IMR-90 (cell line): ENCODE data around the gene LRIT1. TPM values are rescaled to one million over a fixed set of nuclear protein-coding genes. Genes with fewer than 3 reads are reported as not detected.

Experiments used
- ATAC-seq: fragments of 200-7000 bp; cut with Tn5 transposase; 2 replicates; pipeline ENCODE4 v1.9.1; 2020; ENCODE audit warnings: low read depth, mild to moderate bottlenecking, moderate library complexity
- BruUV-seq: library from RNA; stranded (reverse); fragments of 400-500 nt; replicated peaks from 2 replicates; lab custom pipeline; 2021; lab: Mats Ljungman, UMichigan
- CTCF ChIA-PET: fragments of 300-600 bp; formaldehyde crosslinking; extraction: SDS; loops from one replicate; lab custom pipeline; 2021; ENCODE audit warnings: antibody characterized with exemption; lab: Yijun Ruan, JAX
- POLR2A ChIA-PET: fragments of 300-600 bp; sonication (Branson Sonifier 250); formaldehyde crosslinking; loops from one replicate; lab custom pipeline; 2022; ENCODE audit warnings: antibody characterized with exemption; ENCODE audit not compliant: unreplicated experiment; lab: Charles Lee
- DNase-seq: peaks from one replicate; pipeline ENCODE4 v3.0.0; 2013
- H2AFZ ChIP-seq: replicated peaks from 2 replicates; pipeline ENCODE3; 2013; ENCODE audit warnings: low read length, mild to moderate bottlenecking; ENCODE audit not compliant: poor library complexity
- H2AK5ac ChIP-seq: 2 replicates; pipeline ENCODE4 v1.6.1; 2013; ENCODE audit warnings: low read depth, low read length, inconsistent platforms
- H2AK9ac ChIP-seq: replicated peaks from 2 replicates; pipeline ENCODE3; 2013; ENCODE audit warnings: mild to moderate bottlenecking, low read depth, low read length, moderate library complexity; ENCODE audit not compliant: poor library complexity
- H2BK120ac ChIP-seq: 2 replicates; pipeline ENCODE4 v1.6.1; 2013; ENCODE audit warnings: low read depth, low read length, inconsistent platforms
- H2BK15ac ChIP-seq: 3 replicates; pipeline ENCODE4 v1.6.1; 2013; ENCODE audit warnings: low read depth, low read length, inconsistent platforms
- H2BK20ac ChIP-seq: 2 replicates; pipeline ENCODE4 v1.6.1; 2013; ENCODE audit warnings: low read depth, mild to moderate bottlenecking, inconsistent platforms, low read length, moderate library complexity
- H2BK5ac ChIP-seq: 2 replicates; pipeline ENCODE4 v1.6.1; 2013; ENCODE audit warnings: mild to moderate bottlenecking, low read depth, low read length, inconsistent platforms; ENCODE audit not compliant: poor library complexity, severe bottlenecking
- H3K14ac ChIP-seq: replicated peaks from 2 replicates; pipeline ENCODE4 v1.6.1; 2013; ENCODE audit warnings: low read depth, low read length, inconsistent platforms
- H3K18ac ChIP-seq: 2 replicates; pipeline ENCODE4 v1.6.1; 2013; ENCODE audit warnings: low read depth, low read length, control low read depth
- H3K23ac ChIP-seq: 2 replicates; pipeline ENCODE4 v1.6.1; 2013; ENCODE audit warnings: low read depth, low read length, inconsistent platforms
- H3K27ac ChIP-seq: 2 replicates; pipeline ENCODE4 v1.5.1; 2013; ENCODE audit warnings: mild to moderate bottlenecking, control low read depth, low read length; ENCODE audit not compliant: insufficient read depth
- H3K27me3 ChIP-seq: 2 replicates; pipeline ENCODE4 v1.6.1; 2013; ENCODE audit warnings: low read length; ENCODE audit not compliant: control insufficient read depth, insufficient read depth
- H3K36me3 ChIP-seq: 2 replicates; pipeline ENCODE4 v1.6.1; 2013; ENCODE audit warnings: low read length, mixed read lengths; ENCODE audit not compliant: control insufficient read depth, insufficient read depth
- H3K4ac ChIP-seq: 2 replicates; pipeline ENCODE4 v1.6.1; 2013; ENCODE audit warnings: low read depth, low read length, inconsistent platforms
- H3K4me1 ChIP-seq: 2 replicates; pipeline ENCODE4 v1.6.1; 2013; ENCODE audit warnings: low read length, mixed read lengths; ENCODE audit not compliant: control insufficient read depth, insufficient read depth
- H3K4me2 ChIP-seq: 2 replicates; pipeline ENCODE4 v1.6.1; 2013; ENCODE audit warnings: low read depth, mild to moderate bottlenecking, control low read depth, low read length, moderate library complexity
- H3K4me3 ChIP-seq: 2 replicates; pipeline ENCODE4 v1.5.1; 2013; ENCODE audit warnings: low read depth, mild to moderate bottlenecking, control low read depth, low read length, moderate library complexity; ENCODE audit not compliant: insufficient read depth
- H3K56ac ChIP-seq: 2 replicates; pipeline ENCODE4 v1.6.1; 2013; ENCODE audit warnings: low read length, inconsistent platforms; ENCODE audit not compliant: insufficient read depth; ENCODE audit errors: extremely low read depth
- H3K79me1 ChIP-seq, 2 experiments: 2 replicates each; pipeline ENCODE4 v1.6.1; 2013; ENCODE audit warnings: low read length in 2 of 2, inconsistent platforms in 1 of 2, low read depth in 1 of 2
- H3K9ac ChIP-seq: 2 replicates; pipeline ENCODE4 v1.6.1; 2013; ENCODE audit warnings: low read depth, low read length, control low read depth
- H3K9me1 ChIP-seq: 2 replicates; pipeline ENCODE4 v1.6.1; 2013; ENCODE audit warnings: low read length, inconsistent platforms; ENCODE audit not compliant: insufficient read depth
- H3K9me3 ChIP-seq: 2 replicates; pipeline ENCODE4 v1.6.1; 2013; ENCODE audit warnings: low read length; ENCODE audit not compliant: control insufficient read depth, insufficient read depth
- H4K20me1 ChIP-seq: 2 replicates; pipeline ENCODE4 v1.6.1; 2013; ENCODE audit warnings: low read length, inconsistent platforms; ENCODE audit not compliant: insufficient read depth
- H4K5ac ChIP-seq: 2 replicates; pipeline ENCODE4 v1.6.1; 2013; ENCODE audit warnings: mild to moderate bottlenecking, low read depth, low read length, control low read depth
- H4K8ac ChIP-seq, 2 experiments: 2 replicates each; pipeline ENCODE4 v1.6.1; 2013; ENCODE audit warnings: low read depth in 2 of 2, low read length in 2 of 2, control low read depth in 1 of 2, inconsistent platforms in 1 of 2
- H4K91ac ChIP-seq: 2 replicates; pipeline ENCODE4 v1.6.1; 2013; ENCODE audit warnings: low read depth, low read length, inconsistent platforms; ENCODE audit not compliant: insufficient read depth
- CEBPB ChIP-seq: IDR thresholded peaks from 2 replicates; pipeline ENCODE4 v1.6.1; 2012; ENCODE audit warnings: low read depth, low read length, improper control_type of control experiment
- CTCF ChIP-seq: conservative IDR thresholded peaks from 2 replicates; pipeline ENCODE4 v1.5.1; 2012; ENCODE audit warnings: mild to moderate bottlenecking, low read depth, low read length, improper control_type of control experiment
- MAFK ChIP-seq: IDR thresholded peaks from 2 replicates; pipeline ENCODE4 v1.6.1; 2012; ENCODE audit warnings: low read depth, low read length, improper control_type of control experiment
- MXI1 ChIP-seq: IDR thresholded peaks from 2 replicates; pipeline ENCODE4 v1.6.1; 2012; ENCODE audit warnings: low read depth, mild to moderate bottlenecking, low read length, moderate library complexity, borderline replicate concordance
- POLR2A ChIP-seq: IDR thresholded peaks from 2 replicates; pipeline ENCODE4 v1.6.1; 2012; ENCODE audit warnings: mild to moderate bottlenecking, low read depth, low read length
- RCOR1 ChIP-seq: IDR thresholded peaks from 2 replicates; pipeline ENCODE4 v1.6.1; 2012; ENCODE audit warnings: mild to moderate bottlenecking, low read length, improper control_type of control experiment; ENCODE audit not compliant: insufficient replicate concordance
- RFX5 ChIP-seq: IDR thresholded peaks from 2 replicates; pipeline ENCODE4 v1.8.0; 2012; ENCODE audit warnings: low read depth, mild to moderate bottlenecking, low read length, moderate library complexity
- SMC3 ChIP-seq: fragments of 150-350 bp; IDR thresholded peaks from 2 replicates; pipeline ENCODE4 v1.6.1; 2016; ENCODE audit warnings: low read depth, mild to moderate bottlenecking, antibody characterized with exemption, low read length, moderate library complexity
- USF2 ChIP-seq: fragments of 150-350 bp; IDR thresholded peaks from 2 replicates; pipeline ENCODE4 v1.6.1; 2017; ENCODE audit warnings: mild to moderate bottlenecking, antibody characterized with exemption, low read length, low read depth
- WGBS, 2 experiments: methylation state at CpG; one replicate each; pipeline versions ENCODE4 v1.1.5 to v1.1.7; 2013; ENCODE audit warnings: missing lambda C conversion rate in 2 of 2; ENCODE audit not compliant: insufficient read length in 1 of 2; ENCODE audit errors: extremely low coverage in 2 of 2; 5-methylcytosine and 5-hydroxymethylcytosine counted together
- dilution Hi-C: fragments of 300-500 bp; cut with HindIII; formaldehyde crosslinking; loops from one replicate; pipeline ENCODE4 v1.14.3; 2018; ENCODE audit warnings: low sequenced_read_pairs; ENCODE audit not compliant: unreplicated experiment
- in situ Hi-C: fragments of 300-500 bp; cut with MboI; formaldehyde crosslinking; loops from 3 replicates; pipeline ENCODE4 v1.14.3; 2019; ENCODE audit warnings: low sequenced_read_pairs, inconsistent platforms, mixed read lengths
- intact Hi-C: fragments of 100-400 bp; cut with micrococcal nuclease; formaldehyde crosslinking; loops from 2 replicates; pipeline ENCODE4 v1.10.0; 2022
- polyA plus RNA-seq, 3 experiments: library from polyadenylated mRNA; depleted of rRNA; stranded (reverse); fragments of >200 nt; gene quantifications; 2 replicates each; pipeline ENCODE4 v1.2.3, GENCODE V29; 2012; ENCODE audit warnings: low replicate concordance in 1 of 3
- total RNA-seq: library from RNA; depleted of rRNA; stranded (reverse); fragments of >200 nt; gene quantifications from 2 replicates; pipeline ENCODE4 v1.2.3, GENCODE V29; 2012

LRIT1 gene
- total and polyA plus RNA-seq, 2 of the 4 experiments (the other 2 are of a cell fraction) = not detected

GRCh38 chr10:84181631-84182030 lies 59.7 kb downstream of the LRIT1 start:
- dilution Hi-C loops = no loop called here
- Histone ChIP-seq H3K18ac (no peak overlapping the region), H4K91ac (no peak overlapping the region), H3K9me1 (peaks cover 8% of the 10 kb centered on the region), H2BK5ac (no peak overlapping the region), H3K4me2 (no peak overlapping the region), H4K20me1 (no peaks in the 10 kb centered on the region), H3K9me3 (no peaks in the 10 kb centered on the region), H3K27ac (no peak overlapping the region), H4K8ac (no peak overlapping the region), H3K14ac (no peak overlapping the region), H2AK9ac (no peak overlapping the region), H3K36me3 (no peaks in the 10 kb centered on the region), H3K23ac (no peak overlapping the region), H3K27me3 (no peaks in the 10 kb centered on the region), H2AK5ac (no peak overlapping the region), H4K5ac (no peak overlapping the region), H2BK15ac (no peak overlapping the region), H3K79me1 (no peaks in the 10 kb centered on the region), H2BK120ac (no peak overlapping the region), H2BK20ac (no peak overlapping the region), H3K4me1 (no peaks in the 10 kb centered on the region), H3K4ac (no peak overlapping the region), H3K9ac (no peak overlapping the region), H2AFZ (no peak overlapping the region), H3K4me3 (no peak overlapping the region), H3K56ac (no peak overlapping the region)
- 40% methylated on average over 1 of the region's 5 CpGs; no CpG with 5 or more reads in 1 of the 2 experiments for WGBS, 2 experiments
- no TSS peak for BruUV-seq
- POLR2A ChIA-PET = no interaction called here
- TF ChIP-seq POLR2A = no peak
- no peak for TF ChIP-seq SMC3
- TF ChIP-seq CTCF = no peak
- no peak for TF ChIP-seq MXI1
- TF ChIP-seq MAFK = no peak
- no peak for TF ChIP-seq RFX5
- TF ChIP-seq CEBPB = no peak
- TF ChIP-seq USF2 = no peak
- no peak for TF ChIP-seq RCOR1
- in situ Hi-C loops = no loop called here
- intact Hi-C loops = no loop called here
- CTCF ChIA-PET = no interaction called here
- DNase-seq (no peak), ATAC-seq (no peak)
